ENCODE measurements around the gene TLE7.

GRCh38 chr16:71448274-71448866, 6.5 kb upstream of the TLE7 start:
- TF ChIP-seq, protein P1, sequence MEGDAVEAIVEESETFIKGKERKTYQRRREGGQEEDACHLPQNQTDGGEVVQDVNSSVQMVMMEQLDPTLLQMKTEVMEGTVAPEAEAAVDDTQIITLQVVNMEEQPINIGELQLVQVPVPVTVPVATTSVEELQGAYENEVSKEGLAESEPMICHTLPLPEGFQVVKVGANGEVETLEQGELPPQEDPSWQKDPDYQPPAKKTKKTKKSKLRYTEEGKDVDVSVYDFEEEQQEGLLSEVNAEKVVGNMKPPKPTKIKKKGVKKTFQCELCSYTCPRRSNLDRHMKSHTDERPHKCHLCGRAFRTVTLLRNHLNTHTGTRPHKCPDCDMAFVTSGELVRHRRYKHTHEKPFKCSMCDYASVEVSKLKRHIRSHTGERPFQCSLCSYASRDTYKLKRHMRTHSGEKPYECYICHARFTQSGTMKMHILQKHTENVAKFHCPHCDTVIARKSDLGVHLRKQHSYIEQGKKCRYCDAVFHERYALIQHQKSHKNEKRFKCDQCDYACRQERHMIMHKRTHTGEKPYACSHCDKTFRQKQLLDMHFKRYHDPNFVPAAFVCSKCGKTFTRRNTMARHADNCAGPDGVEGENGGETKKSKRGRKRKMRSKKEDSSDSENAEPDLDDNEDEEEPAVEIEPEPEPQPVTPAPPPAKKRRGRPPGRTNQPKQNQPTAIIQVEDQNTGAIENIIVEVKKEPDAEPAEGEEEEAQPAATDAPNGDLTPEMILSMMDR (IDR thresholded peaks at IDR 0.05; ENCODE audit: control extremely low read depth in 1 of 3, insufficient read depth in 1 of 3, low read depth in 1 of 3, low read length in 3 of 3) = no peak
- TF ChIP-seq SUZ12 (IDR thresholded peaks at IDR 0.05; ENCODE audit: low read length) (no peak), EZH2 (IDR thresholded peaks at IDR 0.05; ENCODE audit: low read depth, low read length, severe bottlenecking) (no peak), POLR2AphosphoS5 (IDR thresholded peaks at IDR 0.05; ENCODE audit: low read depth, low read length) (no peak), SRF (IDR thresholded peaks at IDR 0.05; ENCODE audit: low read depth, low read length) (no peak), YY1 (IDR thresholded peaks at IDR 0.05; ENCODE audit: low read depth, low read length) (no peak), POLR2A (IDR thresholded peaks at IDR 0.05; ENCODE audit: control extremely low read depth in 1 of 2, low read depth in 2 of 2, low read length in 2 of 2) (no peak), TAF1 (IDR thresholded peaks at IDR 0.05; ENCODE audit: low read depth, low read length) (no peak), E2F6 (IDR thresholded peaks at IDR 0.05) (no peak), CBX8 (IDR thresholded peaks at IDR 0.05; ENCODE audit: borderline replicate concordance, low read depth, low read length) (no peak), RAD21 (IDR thresholded peaks at IDR 0.05 in 1 of 2, conservative IDR thresholded peaks at IDR 0.05 in 1 of 2; ENCODE audit: low read depth in 2 of 2, low read length in 2 of 2) (no peak), JUN (IDR thresholded peaks at IDR 0.05; ENCODE audit: low read depth, low read length) (no peak), CEBPB (IDR thresholded peaks at IDR 0.05; ENCODE audit: low read depth, low read length) (no peak), CBX5 (IDR thresholded peaks at IDR 0.05; ENCODE audit: low read depth, low read length) (no peak)
